ENCODE results near the gene COPG1.

- TF ChIP-seq EP300 (IDR thresholded peaks at IDR 0.05) (no peak), POLR2AphosphoS5 (IDR thresholded peaks at IDR 0.05) (no peak), POLR2A (IDR thresholded peaks at IDR 0.05) (no peak)
- TF ChIP-seq, protein P1, sequence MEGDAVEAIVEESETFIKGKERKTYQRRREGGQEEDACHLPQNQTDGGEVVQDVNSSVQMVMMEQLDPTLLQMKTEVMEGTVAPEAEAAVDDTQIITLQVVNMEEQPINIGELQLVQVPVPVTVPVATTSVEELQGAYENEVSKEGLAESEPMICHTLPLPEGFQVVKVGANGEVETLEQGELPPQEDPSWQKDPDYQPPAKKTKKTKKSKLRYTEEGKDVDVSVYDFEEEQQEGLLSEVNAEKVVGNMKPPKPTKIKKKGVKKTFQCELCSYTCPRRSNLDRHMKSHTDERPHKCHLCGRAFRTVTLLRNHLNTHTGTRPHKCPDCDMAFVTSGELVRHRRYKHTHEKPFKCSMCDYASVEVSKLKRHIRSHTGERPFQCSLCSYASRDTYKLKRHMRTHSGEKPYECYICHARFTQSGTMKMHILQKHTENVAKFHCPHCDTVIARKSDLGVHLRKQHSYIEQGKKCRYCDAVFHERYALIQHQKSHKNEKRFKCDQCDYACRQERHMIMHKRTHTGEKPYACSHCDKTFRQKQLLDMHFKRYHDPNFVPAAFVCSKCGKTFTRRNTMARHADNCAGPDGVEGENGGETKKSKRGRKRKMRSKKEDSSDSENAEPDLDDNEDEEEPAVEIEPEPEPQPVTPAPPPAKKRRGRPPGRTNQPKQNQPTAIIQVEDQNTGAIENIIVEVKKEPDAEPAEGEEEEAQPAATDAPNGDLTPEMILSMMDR (IDR thresholded peaks at IDR 0.05) = no peak
Observed at GRCh38 chr3:129320261-129320660, 70.9 kb downstream of the COPG1 start.
